MM.1S (cell line): Measurements from ENCODE around the gene LARP7.

Experiments used
- DNase-seq: peaks from one replicate; pipeline ENCODE4 v3.0.0-alpha.2; 2015
- H2AFZ ChIP-seq: fragments of 300-600 bp; sonication (generic); 2 replicates; pipeline ENCODE4 v1.6.0; 2016; ENCODE audit warnings: antibody characterized with exemption, low read length
- H3F3A ChIP-seq: fragments of 300-600 bp; sonication (generic); 2 replicates; pipeline ENCODE4 v1.6.1; 2016; ENCODE audit warnings: mild to moderate bottlenecking, antibody characterized with exemption, low read length, moderate library complexity, mixed read lengths; ENCODE audit not compliant: insufficient read depth
- H3K27ac ChIP-seq: fragments of 300-600 bp; sonication (generic); 2 replicates; pipeline ENCODE4 v1.5.1; 2016; ENCODE audit warnings: mild to moderate bottlenecking, low read length
- H3K27me3 ChIP-seq: fragments of 300-600 bp; sonication (generic); replicated peaks from 2 replicates; pipeline ENCODE4 v1.6.0; 2016; ENCODE audit warnings: low read length; ENCODE audit not compliant: insufficient read depth
- H3K36me3 ChIP-seq: fragments of 300-600 bp; sonication (generic); replicated peaks from 2 replicates; pipeline ENCODE4 v1.6.1; 2016; ENCODE audit warnings: mild to moderate bottlenecking, low read length, mixed read lengths; ENCODE audit not compliant: insufficient read depth
- H3K4me1 ChIP-seq: fragments of 300-600 bp; sonication (generic); 2 replicates; pipeline ENCODE4 v1.6.1; 2016; ENCODE audit warnings: low read length, mixed read lengths
- H3K4me2 ChIP-seq: fragments of 300-600 bp; sonication (generic); 2 replicates; pipeline ENCODE4 v1.6.0; 2016; ENCODE audit warnings: low read depth, low read length
- H3K4me3 ChIP-seq: fragments of 300-600 bp; sonication (generic); 2 replicates; pipeline ENCODE4 v1.5.1; 2016; ENCODE audit warnings: low read length, mixed read lengths
- H3K79me2 ChIP-seq: fragments of 300-600 bp; sonication (generic); 2 replicates; pipeline ENCODE4 v1.6.1; 2016; ENCODE audit warnings: mixed run types, low read length, mixed read lengths
- H3K9ac ChIP-seq: fragments of 300-600 bp; sonication (generic); 2 replicates; pipeline ENCODE4 v1.6.1; 2016; ENCODE audit warnings: low read length, mixed read lengths
- H3K9me2 ChIP-seq: fragments of 300-600 bp; sonication (generic); replicated peaks from 2 replicates; pipeline ENCODE4 v1.6.1; 2016; ENCODE audit warnings: mild to moderate bottlenecking, low read length, mixed read lengths; ENCODE audit not compliant: insufficient read depth
- H3K9me3 ChIP-seq: fragments of 300-600 bp; sonication (generic); replicated peaks from 2 replicates; pipeline ENCODE4 v1.6.1; 2016; ENCODE audit warnings: mild to moderate bottlenecking, low read length, mixed read lengths; ENCODE audit not compliant: insufficient read depth
- H4K20me1 ChIP-seq: fragments of 300-600 bp; sonication (generic); 2 replicates; pipeline ENCODE4 v1.6.1; 2016; ENCODE audit warnings: mild to moderate bottlenecking, low read length, moderate library complexity, mixed read lengths; ENCODE audit not compliant: insufficient read depth
- EZH2 ChIP-seq: fragments of 300-600 bp; sonication (generic); optimal IDR thresholded peaks from 2 replicates; pipeline ENCODE3; 2017; ENCODE audit warnings: low read depth, mild to moderate bottlenecking, antibody characterized with exemption, low read length, mixed read lengths
- EZH2phosphoT487 ChIP-seq: fragments of 300-600 bp; sonication (generic); IDR thresholded peaks from 2 replicates; pipeline ENCODE4 v1.6.1; 2018; ENCODE audit warnings: antibody characterized with exemption, low read length
- TF ChIP-seq, protein P1 (sequence below): fragments of 300-600 bp; sonication (generic); IDR thresholded peaks from 2 replicates; pipeline ENCODE4 v1.5.1; 2016; ENCODE audit warnings: antibody characterized with exemption, low read length, mixed read lengths

The LARP7 gene

DNA sequence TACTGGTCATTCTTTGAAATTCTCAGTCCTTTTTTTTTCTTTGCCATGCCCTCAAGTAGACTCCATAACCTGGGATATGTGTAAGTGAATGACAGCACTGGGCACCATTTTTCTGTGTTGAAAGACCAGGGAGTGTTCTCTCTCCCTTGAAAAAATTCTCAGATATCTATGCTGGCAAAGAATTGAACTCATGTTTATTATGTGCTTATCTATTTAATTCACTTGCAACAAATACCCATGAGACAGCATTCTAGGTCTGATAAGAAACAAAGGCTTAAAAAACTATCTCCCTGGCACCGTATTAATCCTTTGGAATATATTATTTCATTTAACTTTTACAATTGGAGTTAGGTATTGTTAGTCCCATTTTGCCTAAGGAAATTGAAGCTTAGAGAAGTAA lies 36.7 kb downstream of the LARP7 start:
- Histone ChIP-seq H3K27me3 (no peaks in the 10 kb centered on the region), H3K9me3 (no peaks in the 10 kb centered on the region), H2AFZ (no peak overlapping the region), H3F3A (no peaks in the 10 kb centered on the region), H3K36me3 (no peaks in the 10 kb centered on the region), H3K4me2 (no peak overlapping the region), H3K79me2 (no peaks in the 10 kb centered on the region), H4K20me1 (no peaks in the 10 kb centered on the region), H3K4me1 (no peaks in the 10 kb centered on the region), H3K27ac (no peak overlapping the region), H3K9me2 (no peaks in the 10 kb centered on the region), H3K4me3 (no peak overlapping the region), H3K9ac (no peak overlapping the region)
- TF ChIP-seq EZH2phosphoT487 (no peak), EZH2 (no peak)
- TF ChIP-seq, protein P1, sequence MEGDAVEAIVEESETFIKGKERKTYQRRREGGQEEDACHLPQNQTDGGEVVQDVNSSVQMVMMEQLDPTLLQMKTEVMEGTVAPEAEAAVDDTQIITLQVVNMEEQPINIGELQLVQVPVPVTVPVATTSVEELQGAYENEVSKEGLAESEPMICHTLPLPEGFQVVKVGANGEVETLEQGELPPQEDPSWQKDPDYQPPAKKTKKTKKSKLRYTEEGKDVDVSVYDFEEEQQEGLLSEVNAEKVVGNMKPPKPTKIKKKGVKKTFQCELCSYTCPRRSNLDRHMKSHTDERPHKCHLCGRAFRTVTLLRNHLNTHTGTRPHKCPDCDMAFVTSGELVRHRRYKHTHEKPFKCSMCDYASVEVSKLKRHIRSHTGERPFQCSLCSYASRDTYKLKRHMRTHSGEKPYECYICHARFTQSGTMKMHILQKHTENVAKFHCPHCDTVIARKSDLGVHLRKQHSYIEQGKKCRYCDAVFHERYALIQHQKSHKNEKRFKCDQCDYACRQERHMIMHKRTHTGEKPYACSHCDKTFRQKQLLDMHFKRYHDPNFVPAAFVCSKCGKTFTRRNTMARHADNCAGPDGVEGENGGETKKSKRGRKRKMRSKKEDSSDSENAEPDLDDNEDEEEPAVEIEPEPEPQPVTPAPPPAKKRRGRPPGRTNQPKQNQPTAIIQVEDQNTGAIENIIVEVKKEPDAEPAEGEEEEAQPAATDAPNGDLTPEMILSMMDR = no peak
- no peak for DNase-seq

DNA sequence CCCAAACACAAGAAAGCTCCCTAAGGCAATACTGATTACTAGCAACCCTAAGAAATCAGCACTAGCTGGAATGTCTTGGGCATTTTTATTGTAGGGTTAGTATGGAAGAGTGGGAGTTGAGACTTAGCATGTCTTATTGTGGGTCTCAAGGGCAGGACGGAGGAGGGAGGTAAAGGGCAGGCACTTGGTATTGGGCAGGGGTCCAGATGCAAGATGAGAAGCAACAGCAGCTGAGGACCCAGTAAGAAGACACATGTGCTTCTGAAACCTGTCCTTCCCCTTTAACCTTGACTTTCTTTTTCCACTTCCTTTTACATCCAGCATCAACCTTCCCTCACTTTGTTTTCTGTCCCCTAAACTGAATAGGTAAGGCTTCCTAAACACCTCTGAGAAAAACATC lies 37.4 kb downstream of the LARP7 start:
- Histone ChIP-seq H4K20me1 (no peaks in the 10 kb centered on the region), H3K4me3 (no peak overlapping the region), H3K4me2 (no peak overlapping the region), H3K9me3 (no peaks in the 10 kb centered on the region), H3K9me2 (no peaks in the 10 kb centered on the region), H3K27me3 (no peaks in the 10 kb centered on the region), H3K79me2 (no peaks in the 10 kb centered on the region), H3F3A (no peaks in the 10 kb centered on the region), H3K4me1 (no peaks in the 10 kb centered on the region), H3K27ac (no peak overlapping the region), H3K36me3 (no peaks in the 10 kb centered on the region), H2AFZ (no peak overlapping the region), H3K9ac (no peak overlapping the region)
- no peak for DNase-seq
- TF ChIP-seq EZH2 (no peak), EZH2phosphoT487 (no peak)
- TF ChIP-seq, protein P1 = no peak

DNA sequence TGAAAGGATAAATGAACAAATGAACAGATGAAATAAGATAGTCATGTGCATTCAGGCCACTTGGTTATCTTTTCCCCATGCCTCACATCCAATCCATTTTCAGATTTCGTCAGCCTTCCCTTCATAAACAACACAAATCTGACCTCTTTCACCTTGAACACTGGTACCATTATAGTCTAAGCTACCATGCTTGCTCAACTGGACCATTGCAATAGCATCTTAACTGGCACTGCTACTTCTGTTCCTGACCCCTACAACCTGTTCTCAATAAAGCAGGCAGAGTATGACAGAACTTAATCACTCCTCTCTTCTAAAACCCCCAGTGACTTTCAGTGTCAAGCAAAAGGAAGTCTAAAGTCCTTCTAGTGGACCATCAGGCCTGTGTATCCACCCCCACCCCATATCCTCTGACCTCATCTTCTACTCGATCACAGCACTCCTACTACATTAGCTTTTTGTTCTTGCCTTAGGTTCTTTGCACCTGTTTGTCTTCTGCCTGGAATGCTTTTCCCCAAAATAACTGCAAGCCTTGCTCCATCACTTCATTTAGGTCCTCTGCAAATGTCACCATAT lies 40.7 kb downstream of the LARP7 start:
- Histone ChIP-seq H3K79me2 (no peaks in the 10 kb centered on the region), H3K9me3 (no peaks in the 10 kb centered on the region), H3K27ac (no peak overlapping the region), H3K4me3 (no peak overlapping the region), H2AFZ (no peak overlapping the region), H3K4me2 (no peak overlapping the region), H4K20me1 (no peaks in the 10 kb centered on the region), H3K4me1 (no peaks in the 10 kb centered on the region), H3K36me3 (no peaks in the 10 kb centered on the region), H3F3A (no peaks in the 10 kb centered on the region), H3K9ac (no peak overlapping the region), H3K27me3 (no peaks in the 10 kb centered on the region), H3K9me2 (no peaks in the 10 kb centered on the region)
- no peak for DNase-seq
- TF ChIP-seq EZH2phosphoT487 (no peak), EZH2 (no peak)
- TF ChIP-seq, protein P1 = no peak
